ENCODE data around the gene SAT1.

The SAT1 gene

GRCh38 chrX:23811108-23811651, 28.2 kb downstream of the SAT1 start:
- DNase-seq (ENCODE audit: low spot score) = no peak

GRCh38 chrX:23811656-23812055, 28.7 kb downstream of the SAT1 start:
- DNase-seq (ENCODE audit: low spot score) = no peak

- no peak for DNase-seq (ENCODE audit: low spot score)
Observed at GRCh38 chrX:23813808-23814207, 30.8 kb downstream of the SAT1 start.

- DNase-seq (ENCODE audit: low spot score) = no peak
Observed at GRCh38 chrX:23815376-23815775, 32.4 kb downstream of the SAT1 start.

GRCh38 chrX:23816179-23816578, 33.2 kb downstream of the SAT1 start:
- DNase-seq (ENCODE audit: low spot score) = no peak

- DNase-seq (ENCODE audit: low spot score) = no peak
Observed at GRCh38 chrX:23817979-23818336, 35.0 kb downstream of the SAT1 start.

- no peak for DNase-seq (ENCODE audit: low spot score)
Observed at GRCh38 chrX:23819385-23820234, 36.6 kb downstream of the SAT1 start.

GRCh38 chrX:23820235-23820782, 37.3 kb downstream of the SAT1 start:
- DNase-seq (ENCODE audit: low spot score) = no peak

- DNase-seq (ENCODE audit: low spot score) = no peak
Observed at GRCh38 chrX:23821847-23822246, 38.9 kb downstream of the SAT1 start.

- DNase-seq (ENCODE audit: low spot score) = no peak
Observed at GRCh38 chrX:23822397-23822796, 39.4 kb downstream of the SAT1 start.

- no peak for DNase-seq (ENCODE audit: low spot score)
Observed at GRCh38 chrX:23822841-23823240, 39.9 kb downstream of the SAT1 start.

- DNase-seq (ENCODE audit: low spot score) = no peak
Observed at GRCh38 chrX:23825675-23826074, 42.7 kb downstream of the SAT1 start.

- no peak for DNase-seq (ENCODE audit: low spot score)
Observed at GRCh38 chrX:23826216-23826615, 43.2 kb downstream of the SAT1 start.

GRCh38 chrX:23826653-23827052, 43.7 kb downstream of the SAT1 start:
- DNase-seq (ENCODE audit: low spot score) = no peak

GRCh38 chrX:23828881-23829280, 45.9 kb downstream of the SAT1 start:
- DNase-seq (ENCODE audit: low spot score) = no peak

- no peak for DNase-seq (ENCODE audit: low spot score)
Observed at GRCh38 chrX:23832721-23833120, 49.7 kb downstream of the SAT1 start.
